ENCODE data around the gene OLIG3.

Gene OLIG3

GRCh38 chr6:137495703-137496336 lies 1.6 kb upstream of the OLIG3 start:
- no peak for DNase-seq

- no peak for DNase-seq
Observed at GRCh38 chr6:137494988-137495702, 951 bp upstream of the OLIG3 start.

- DNase-seq = no peak
Observed at GRCh38 chr6:137493218-137494038, 766 bp downstream of the OLIG3 start.

- DNase-seq = no peak
Observed at GRCh38 chr6:137492289-137493217, 1.6 kb downstream of the OLIG3 start.

- DNase-seq = no peak
Observed at GRCh38 chr6:137491478-137491877, 2.7 kb downstream of the OLIG3 start.

GRCh38 chr6:137490961-137491360 lies 3.2 kb downstream of the OLIG3 start:
- DNase-seq = no peak

GRCh38 chr6:137490006-137490905 lies 3.9 kb downstream of the OLIG3 start:
- DNase-seq = no peak

GRCh38 chr6:137489046-137490005 lies 4.9 kb downstream of the OLIG3 start:
- DNase-seq = no peak

GRCh38 chr6:137488150-137489045 lies 5.8 kb downstream of the OLIG3 start:
- DNase-seq = no peak

GRCh38 chr6:137487869-137488149 lies 6.4 kb downstream of the OLIG3 start:
- DNase-seq = no peak

- no peak for DNase-seq
Observed at GRCh38 chr6:137487181-137487868, 6.9 kb downstream of the OLIG3 start.

- DNase-seq = no peak
Observed at GRCh38 chr6:137486416-137486815, 7.8 kb downstream of the OLIG3 start.

- no peak for DNase-seq
Observed at GRCh38 chr6:137480431-137480830, 13.8 kb downstream of the OLIG3 start.

- no peak for DNase-seq
Observed at GRCh38 chr6:137475103-137475502, 19.1 kb downstream of the OLIG3 start.

- no peak for DNase-seq
Observed at GRCh38 chr6:137473598-137473997, 20.6 kb downstream of the OLIG3 start.

GRCh38 chr6:137472641-137473137 lies 21.5 kb downstream of the OLIG3 start:
- no peak for DNase-seq

- no peak for DNase-seq
Observed at GRCh38 chr6:137471986-137472385, 22.2 kb downstream of the OLIG3 start.

- DNase-seq = no peak
Observed at GRCh38 chr6:137471497-137471896, 22.7 kb downstream of the OLIG3 start.

- no peak for DNase-seq
Observed at GRCh38 chr6:137467211-137467610, 27.0 kb downstream of the OLIG3 start.
